Neural cell (in vitro differentiated cells): ENCODE data around the gene FCRL3. TPM values are rescaled to one million over a fixed set of nuclear protein-coding genes. Genes with fewer than 3 reads are reported as not detected.

ENCODE experiments used
- H2AFZ ChIP-seq: fragments of 200-600, 300-800 bp; sonication (generic), shearing (Covaris generic); 2 replicates; pipeline ENCODE4 v1.6.0; 2014; ENCODE audit warnings: low read depth, mild to moderate bottlenecking, antibody characterized with exemption, low read length, moderate library complexity
- H3F3A ChIP-seq: fragments of 200-600 bp; shearing (Covaris generic); 2 replicates; pipeline ENCODE4 v1.6.1; 2016; ENCODE audit warnings: mild to moderate bottlenecking, moderate library complexity, mixed read lengths, antibody characterized with exemption, low read length; ENCODE audit not compliant: insufficient read depth, poor library complexity, severe bottlenecking
- H3K27ac ChIP-seq: fragments of 200-600, 300-800 bp; sonication (generic), shearing (Covaris generic); 2 replicates; pipeline ENCODE4 v1.5.1; 2014; ENCODE audit warnings: mild to moderate bottlenecking, low read length, moderate library complexity
- H3K27me3 ChIP-seq: fragments of 300-800, 200-600 bp; sonication (generic), shearing (Covaris generic); 2 replicates; pipeline ENCODE4 v1.6.0; 2014; ENCODE audit warnings: mild to moderate bottlenecking, low read depth, low read length, moderate library complexity; ENCODE audit not compliant: insufficient read depth
- H3K36me3 ChIP-seq: fragments of 300-800, 200-600 bp; sonication (generic), shearing (Covaris generic); 2 replicates; pipeline ENCODE4 v1.5.1; 2014; ENCODE audit warnings: mild to moderate bottlenecking, antibody characterized with exemption, low read length, moderate library complexity; ENCODE audit not compliant: insufficient read depth
- H3K4me2 ChIP-seq: fragments of 300-800, 200-600 bp; sonication (generic), shearing (Covaris generic); 2 replicates; pipeline ENCODE4 v1.6.0; 2014; ENCODE audit warnings: mild to moderate bottlenecking, low read length
- H3K4me3 ChIP-seq: fragments of 300-800, 200-600 bp; sonication (generic), shearing (Covaris generic); 2 replicates; pipeline ENCODE4 v1.5.1; 2014; ENCODE audit warnings: mild to moderate bottlenecking, low read length, moderate library complexity
- H3K79me2 ChIP-seq: fragments of 200-600 bp; shearing (Covaris generic); replicated peaks from 2 replicates; pipeline ENCODE4 v1.6.0; 2014; ENCODE audit warnings: mild to moderate bottlenecking, low read length, moderate library complexity; ENCODE audit not compliant: insufficient read depth
- H3K9ac ChIP-seq: fragments of 300-800, 200-600 bp; sonication (generic), shearing (Covaris generic); 2 replicates; pipeline ENCODE4 v1.6.1; 2016; ENCODE audit warnings: mild to moderate bottlenecking, low read length, mixed read lengths
- H3K9me2 ChIP-seq: fragments of 200-600 bp; shearing (Covaris generic); 2 replicates; pipeline ENCODE4 v1.6.1; 2016; ENCODE audit warnings: mild to moderate bottlenecking, low read length, mixed read lengths; ENCODE audit not compliant: insufficient read depth
- H3K9me3 ChIP-seq: fragments of 200-600, 300-800 bp; sonication (generic), shearing (Covaris generic); 2 replicates; pipeline ENCODE4 v1.6.1; 2016; ENCODE audit warnings: mild to moderate bottlenecking, mixed run types, low read length, moderate library complexity, mixed read lengths
- H4K20me1 ChIP-seq: fragments of 200-600 bp; shearing (Covaris generic); 2 replicates; pipeline ENCODE4 v1.6.1; 2016; ENCODE audit warnings: mild to moderate bottlenecking, mixed run types; ENCODE audit not compliant: insufficient read depth
- CTCF ChIP-seq: fragments of 450-650 bp; IDR thresholded peaks from 2 replicates; pipeline ENCODE4 v1.5.1; 2014; ENCODE audit warnings: antibody characterized with exemption, mild to moderate bottlenecking, moderate library complexity; ENCODE audit not compliant: poor library complexity, severe bottlenecking
- EP300 ChIP-seq: fragments of 450-650 bp; conservative IDR thresholded peaks from 2 replicates; pipeline ENCODE4 v1.6.1; 2014; ENCODE audit warnings: antibody characterized with exemption, mild to moderate bottlenecking, moderate library complexity; ENCODE audit not compliant: poor library complexity, severe bottlenecking
- EZH2 ChIP-seq: fragments of 200-600, 300-800 bp; shearing (Covaris generic), sonication (generic); IDR thresholded peaks from 2 replicates; pipeline ENCODE4 v1.6.1; 2014; ENCODE audit warnings: antibody characterized with exemption, low read length, borderline replicate concordance, mild to moderate bottlenecking; ENCODE audit not compliant: insufficient read depth, poor library complexity, severe bottlenecking
- MXI1 ChIP-seq: fragments of 450-650 bp; conservative IDR thresholded peaks from 2 replicates; pipeline ENCODE4 v1.6.1; 2014; ENCODE audit warnings: antibody characterized with exemption, mild to moderate bottlenecking; ENCODE audit not compliant: poor library complexity, severe bottlenecking
- POLR2AphosphoS5 ChIP-seq: IDR thresholded peaks from 2 replicates; pipeline ENCODE4 v1.6.1; 2012
- RAD21 ChIP-seq: fragments of 450-650 bp; conservative IDR thresholded peaks from 2 replicates; pipeline ENCODE4 v1.6.1; 2014; ENCODE audit warnings: antibody characterized with exemption, mild to moderate bottlenecking, moderate library complexity
- REST ChIP-seq: IDR thresholded peaks from 2 replicates; pipeline ENCODE4 v1.6.1; 2012; ENCODE audit warnings: borderline replicate concordance
- SMC3 ChIP-seq: fragments of 450-650 bp; conservative IDR thresholded peaks from 2 replicates; pipeline ENCODE4 v1.6.1; 2014; ENCODE audit warnings: antibody characterized with exemption, mild to moderate bottlenecking, moderate library complexity; ENCODE audit not compliant: poor library complexity
- polyA plus RNA-seq: library from polyadenylated mRNA; depleted of rRNA; stranded (reverse); fragments of >200 nt; gene quantifications from 2 replicates; pipeline ENCODE4 v1.2.3, GENCODE V29; 2014

Gene FCRL3
- polyA plus RNA-seq, 1 donor from 2014 or later, result not detected

GRCh38 chr1:157724537-157725220 is 24.1 kb upstream of the FCRL3 start:
- H3K9ac ChIP-seq, result no peak overlapping the region
- no peak overlapping the region for H3K4me3 ChIP-seq
- no peaks in the 10 kb centered on the region for H3K79me2 ChIP-seq

GRCh38 chr1:157723157-157723556 is 22.6 kb upstream of the FCRL3 start:
- Histone ChIP-seq H3K4me2 (no peak overlapping the region), H3K36me3 (no peaks in the 10 kb centered on the region), H2AFZ (no peak overlapping the region), H3K79me2 (no peaks in the 10 kb centered on the region), H3K4me3 (no peak overlapping the region), H3K27me3 (no peaks in the 10 kb centered on the region), H3K9me2 (no peaks in the 10 kb centered on the region), H3K27ac (no peak overlapping the region), H3K9ac (no peak overlapping the region), H3K9me3 (peaks cover 9% of the 10 kb centered on the region), H3F3A (no peaks in the 10 kb centered on the region), H4K20me1 (no peaks in the 10 kb centered on the region)
- TF ChIP-seq CTCF, result no peak

More at GRCh38 chr1:157724537-157725220, 24.1 kb upstream of the FCRL3 start:
- Histone ChIP-seq H4K20me1 (no peaks in the 10 kb centered on the region), H3K27ac (no peak overlapping the region), H2AFZ (no peak overlapping the region), H3K27me3 (no peaks in the 10 kb centered on the region), H3K36me3 (no peaks in the 10 kb centered on the region), H3K9me3 (peaks cover 9% of the 10 kb centered on the region), H3K9me2 (no peaks in the 10 kb centered on the region), H3K4me2 (no peak overlapping the region), H3F3A (no peaks in the 10 kb centered on the region)
- TF ChIP-seq MXI1, result no peak

GRCh38 chr1:157721985-157722384 is 21.4 kb upstream of the FCRL3 start:
- Histone ChIP-seq H3K27ac (no peak overlapping the region), H3K4me3 (no peak overlapping the region), H3K9me2 (no peaks in the 10 kb centered on the region), H4K20me1 (no peaks in the 10 kb centered on the region), H3K27me3 (no peaks in the 10 kb centered on the region), H3K4me2 (no peak overlapping the region), H2AFZ (no peak overlapping the region), H3K9ac (no peak overlapping the region), H3F3A (no peaks in the 10 kb centered on the region), H3K36me3 (no peaks in the 10 kb centered on the region), H3K9me3 (peaks cover 9% of the 10 kb centered on the region), H3K79me2 (no peaks in the 10 kb centered on the region)
- TF ChIP-seq REST, result no peak
- no peak for TF ChIP-seq POLR2AphosphoS5
- TF ChIP-seq CTCF, result no peak
- TF ChIP-seq MXI1, result no peak
- TF ChIP-seq EP300, result no peak
- TF ChIP-seq EZH2, result no peak
- TF ChIP-seq SMC3, result no peak
- no peak for TF ChIP-seq RAD21
